VCaP (cell line): Measurements from ENCODE around the gene TLL1.

Experiments used
- H3K27ac ChIP-seq: fragments of 450-650 bp; 2 replicates; pipeline ENCODE4 v1.5.1; 2017
- CTCF ChIP-seq: fragments of 450-650 bp; conservative IDR thresholded peaks from 2 replicates; pipeline ENCODE4 v1.5.1; 2017; ENCODE audit warnings: mild to moderate bottlenecking, moderate library complexity

Gene TLL1

GRCh38 chr4:166144607-166145006 is 271.6 kb downstream of the TLL1 start:
- no peak for TF ChIP-seq CTCF
- no peak overlapping the region for H3K27ac ChIP-seq

- TF ChIP-seq CTCF = no peak
- peak overlapping the region; percentile 44 for H3K27ac ChIP-seq
Observed at GRCh38 chr4:166146806-166147540, 273.9 kb downstream of the TLL1 start.
